SK-N-SH treated with all-trans-retinoic acid at 6 μM for 48 hours (cell line): ENCODE results near the gene ATP6AP1.

ENCODE experiments used
- CSDC2 ChIP-seq: fragments of 250-450 bp; sonication (Bioruptor Pico); IDR thresholded peaks from 2 replicates; pipeline ENCODE4 v1.5.0; 2020; ENCODE audit warnings: mild to moderate bottlenecking, moderate library complexity
- GLIS3 ChIP-seq: fragments of 250-450 bp; sonication (Bioruptor Pico); IDR thresholded peaks from 2 replicates; pipeline ENCODE4 v1.5.0; 2020; ENCODE audit warnings: mild to moderate bottlenecking, moderate library complexity
- OSR1 ChIP-seq: fragments of 250-450 bp; sonication (Bioruptor Pico); IDR thresholded peaks from 2 replicates; pipeline ENCODE4 v1.8.0; 2022; ENCODE audit warnings: moderate library complexity, mild to moderate bottlenecking, inconsistent platforms
- SNAI2 ChIP-seq: fragments of 250-450 bp; sonication (Bioruptor Pico); IDR thresholded peaks from 2 replicates; pipeline ENCODE4 v1.5.0; 2020; ENCODE audit warnings: mild to moderate bottlenecking, moderate library complexity
- TOX ChIP-seq: fragments of 250-450 bp; sonication (Bioruptor Pico); IDR thresholded peaks from 2 replicates; pipeline ENCODE4 v1.8.0; 2021; ENCODE audit warnings: mild to moderate bottlenecking, moderate library complexity, borderline replicate concordance
- ZC3H10 ChIP-seq: fragments of 250-450 bp; sonication (Bioruptor Pico); IDR thresholded peaks from 2 replicates; pipeline ENCODE4 v1.5.1; 2021; ENCODE audit warnings: mild to moderate bottlenecking, moderate library complexity
- ZFP3 ChIP-seq: fragments of 250-450 bp; sonication (Bioruptor Pico); IDR thresholded peaks from 2 replicates; pipeline ENCODE4 v1.5.0; 2020; ENCODE audit warnings: mild to moderate bottlenecking, moderate library complexity
- ZFP30 ChIP-seq: fragments of 450-650 bp; formaldehyde crosslinking; IDR thresholded peaks from 2 replicates; pipeline ENCODE4 v1.5.0; 2022; ENCODE audit warnings: mild to moderate bottlenecking, moderate library complexity
- TF ChIP-seq, protein P1 (sequence below): fragments of 250-450 bp; sonication (Bioruptor Pico); IDR thresholded peaks from 2 replicates; pipeline ENCODE4 v1.8.0; 2020; ENCODE audit warnings: mild to moderate bottlenecking, moderate library complexity, borderline replicate concordance
- TF ChIP-seq, protein P2 (sequence below): fragments of 250-450 bp; sonication (Bioruptor Pico); IDR thresholded peaks from 2 replicates; pipeline ENCODE4 v1.5.1; 2020; ENCODE audit warnings: low read depth, mild to moderate bottlenecking, moderate library complexity
- TF ChIP-seq, protein P3 (sequence below): fragments of 250-450 bp; sonication (Bioruptor Pico); IDR thresholded peaks from 2 replicates; pipeline ENCODE4 v1.8.0; 2021; ENCODE audit warnings: low read depth, mild to moderate bottlenecking, moderate library complexity, borderline replicate concordance

DNA sequence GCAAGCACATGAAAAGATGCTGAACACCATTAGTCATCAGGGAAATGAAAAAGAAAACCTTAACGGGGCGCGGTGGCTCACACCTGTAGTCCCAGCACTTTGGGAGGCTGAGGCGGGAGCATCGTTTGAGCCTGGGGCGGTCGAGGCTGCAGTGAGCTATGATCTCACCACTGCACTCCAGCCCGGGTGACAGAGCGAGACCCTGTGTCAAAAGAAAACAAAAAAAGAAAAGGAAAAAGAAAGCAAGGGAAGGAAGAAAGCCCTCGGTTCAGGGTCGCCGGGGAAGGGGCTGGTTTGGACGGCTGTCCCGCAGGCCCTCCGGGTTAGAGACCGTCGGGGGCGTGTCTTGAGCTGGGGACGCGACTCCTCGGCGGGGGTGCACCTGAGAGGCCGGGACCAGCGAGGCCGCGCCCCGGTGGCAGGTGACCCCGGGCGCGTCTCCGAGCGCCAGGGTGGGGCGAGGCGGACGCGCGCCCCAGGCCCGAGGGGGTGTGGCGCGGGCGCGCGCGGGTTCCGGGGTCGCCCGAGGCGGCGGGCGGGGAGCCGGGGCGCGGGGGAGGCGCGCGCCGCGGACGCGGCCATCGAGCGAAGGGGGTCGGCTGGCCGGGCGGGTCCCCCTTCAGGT is 29.1 kb downstream of the ATP6AP1 start:
- TF ChIP-seq, protein P1, sequence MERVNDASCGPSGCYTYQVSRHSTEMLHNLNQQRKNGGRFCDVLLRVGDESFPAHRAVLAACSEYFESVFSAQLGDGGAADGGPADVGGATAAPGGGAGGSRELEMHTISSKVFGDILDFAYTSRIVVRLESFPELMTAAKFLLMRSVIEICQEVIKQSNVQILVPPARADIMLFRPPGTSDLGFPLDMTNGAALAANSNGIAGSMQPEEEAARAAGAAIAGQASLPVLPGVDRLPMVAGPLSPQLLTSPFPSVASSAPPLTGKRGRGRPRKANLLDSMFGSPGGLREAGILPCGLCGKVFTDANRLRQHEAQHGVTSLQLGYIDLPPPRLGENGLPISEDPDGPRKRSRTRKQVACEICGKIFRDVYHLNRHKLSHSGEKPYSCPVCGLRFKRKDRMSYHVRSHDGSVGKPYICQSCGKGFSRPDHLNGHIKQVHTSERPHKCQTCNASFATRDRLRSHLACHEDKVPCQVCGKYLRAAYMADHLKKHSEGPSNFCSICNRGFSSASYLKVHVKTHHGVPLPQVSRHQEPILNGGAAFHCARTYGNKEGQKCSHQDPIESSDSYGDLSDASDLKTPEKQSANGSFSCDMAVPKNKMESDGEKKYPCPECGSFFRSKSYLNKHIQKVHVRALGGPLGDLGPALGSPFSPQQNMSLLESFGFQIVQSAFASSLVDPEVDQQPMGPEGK (CRISPR knock-in tag): no peak
- TF ChIP-seq, protein P2, sequence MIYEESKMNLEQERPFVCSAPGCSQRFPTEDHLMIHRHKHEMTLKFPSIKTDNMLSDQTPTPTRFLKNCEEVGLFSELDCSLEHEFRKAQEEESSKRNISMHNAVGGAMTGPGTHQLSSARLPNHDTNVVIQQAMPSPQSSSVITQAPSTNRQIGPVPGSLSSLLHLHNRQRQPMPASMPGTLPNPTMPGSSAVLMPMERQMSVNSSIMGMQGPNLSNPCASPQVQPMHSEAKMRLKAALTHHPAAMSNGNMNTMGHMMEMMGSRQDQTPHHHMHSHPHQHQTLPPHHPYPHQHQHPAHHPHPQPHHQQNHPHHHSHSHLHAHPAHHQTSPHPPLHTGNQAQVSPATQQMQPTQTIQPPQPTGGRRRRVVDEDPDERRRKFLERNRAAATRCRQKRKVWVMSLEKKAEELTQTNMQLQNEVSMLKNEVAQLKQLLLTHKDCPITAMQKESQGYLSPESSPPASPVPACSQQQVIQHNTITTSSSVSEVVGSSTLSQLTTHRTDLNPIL: no peak
- TF ChIP-seq ZFP30 (CRISPR knock-in tag) (no peak), CSDC2 (CRISPR knock-in tag) (no peak), GLIS3 (no peak), OSR1 (CRISPR knock-in tag) (no peak), TOX (CRISPR knock-in tag) (no peak), SNAI2 (CRISPR knock-in tag) (no peak), ZC3H10 (no peak), ZFP3 (CRISPR knock-in tag) (no peak)
- TF ChIP-seq, protein P3, sequence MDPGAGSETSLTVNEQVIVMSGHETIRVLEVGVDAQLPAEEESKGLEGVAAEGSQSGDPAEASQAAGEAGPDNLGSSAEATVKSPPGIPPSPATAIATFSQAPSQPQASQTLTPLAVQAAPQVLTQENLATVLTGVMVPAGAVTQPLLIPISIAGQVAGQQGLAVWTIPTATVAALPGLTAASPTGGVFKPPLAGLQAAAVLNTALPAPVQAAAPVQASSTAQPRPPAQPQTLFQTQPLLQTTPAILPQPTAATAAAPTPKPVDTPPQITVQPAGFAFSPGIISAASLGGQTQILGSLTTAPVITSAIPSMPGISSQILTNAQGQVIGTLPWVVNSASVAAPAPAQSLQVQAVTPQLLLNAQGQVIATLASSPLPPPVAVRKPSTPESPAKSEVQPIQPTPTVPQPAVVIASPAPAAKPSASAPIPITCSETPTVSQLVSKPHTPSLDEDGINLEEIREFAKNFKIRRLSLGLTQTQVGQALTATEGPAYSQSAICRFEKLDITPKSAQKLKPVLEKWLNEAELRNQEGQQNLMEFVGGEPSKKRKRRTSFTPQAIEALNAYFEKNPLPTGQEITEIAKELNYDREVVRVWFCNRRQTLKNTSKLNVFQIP (CRISPR knock-in tag): no peak
